Neuronal stem cell (in vitro differentiated cells): Measurements from ENCODE around the gene RHOC.
A peak's percentile ranks its signal among the peaks of the same experiment; 100 is the strongest.

Experiments
- DNase-seq: peaks from one replicate; pipeline ENCODE4 v3.0.0-alpha.2; 2013; ENCODE audit warnings: low spot score
- H2AFZ ChIP-seq: one replicate; pipeline ENCODE4 v1.6.1; 2013; ENCODE audit warnings: mild to moderate bottlenecking, low read length, inconsistent platforms
- H2AK5ac ChIP-seq: 2 replicates; pipeline ENCODE4 v1.6.1; 2013; ENCODE audit warnings: low read depth, mild to moderate bottlenecking, inconsistent platforms, low read length, moderate library complexity, mixed read lengths
- H2BK120ac ChIP-seq: 2 replicates; pipeline ENCODE4 v1.6.1; 2013; ENCODE audit warnings: low read depth, mild to moderate bottlenecking, inconsistent platforms, low read length, moderate library complexity, mixed read lengths
- H2BK12ac ChIP-seq: one replicate; pipeline ENCODE4 v1.6.1; 2013; ENCODE audit warnings: low read length, inconsistent platforms
- H2BK15ac ChIP-seq: 2 replicates; pipeline ENCODE4 v1.6.1; 2013; ENCODE audit warnings: mild to moderate bottlenecking, low read length, inconsistent platforms, mixed read lengths
- H2BK5ac ChIP-seq: one replicate; pipeline ENCODE4 v1.6.1; 2013; ENCODE audit warnings: inconsistent platforms, mild to moderate bottlenecking, low read length, moderate library complexity
- H3K14ac ChIP-seq: one replicate; pipeline ENCODE4 v1.6.1; 2013; ENCODE audit warnings: low read length, inconsistent platforms
- H3K18ac ChIP-seq: 2 replicates; pipeline ENCODE4 v1.6.1; 2013; ENCODE audit warnings: low read length, inconsistent platforms
- H3K23ac ChIP-seq: 2 replicates; pipeline ENCODE4 v1.6.1; 2013; ENCODE audit warnings: low read depth, mild to moderate bottlenecking, mixed read lengths, low read length, inconsistent platforms; ENCODE audit not compliant: poor library complexity
- H3K27ac ChIP-seq: replicated peaks from 3 replicates; pipeline ENCODE4 v1.5.1; 2013; ENCODE audit warnings: low read length, inconsistent platforms
- H3K27me3 ChIP-seq, 3 experiments: 2 replicates each; pipeline ENCODE4 v1.6.1; 2013; ENCODE audit warnings: low read length in 3 of 3, mild to moderate bottlenecking in 2 of 3, inconsistent platforms in 1 of 3, low read depth in 1 of 3, mixed read lengths in 1 of 3, moderate library complexity in 1 of 3; ENCODE audit not compliant: control insufficient read depth in 3 of 3, insufficient read depth in 3 of 3
- H3K36me3 ChIP-seq, 2 donors: replicated peaks in 1 of 2; 2 replicates each; pipeline ENCODE4 v1.6.1; 2013; ENCODE audit warnings: low read length in 2 of 2; ENCODE audit not compliant: control insufficient read depth in 2 of 2, insufficient read depth in 2 of 2
- H3K4ac ChIP-seq: 2 replicates; pipeline ENCODE4 v1.6.1; 2013; ENCODE audit warnings: inconsistent platforms, mild to moderate bottlenecking, low read length, moderate library complexity
- H3K4me1 ChIP-seq, 2 donors: 1 replicate in 1 of 2; 2 replicates in 1 of 2; pipeline ENCODE4 v1.6.1; 2013; ENCODE audit warnings: low read length in 2 of 2, low read depth in 1 of 2; ENCODE audit not compliant: control insufficient read depth in 2 of 2, insufficient read depth in 1 of 2
- H3K4me2 ChIP-seq: one replicate; pipeline ENCODE4 v1.6.1; 2013; ENCODE audit warnings: mild to moderate bottlenecking, low read length, inconsistent platforms; ENCODE audit not compliant: insufficient read depth, poor library complexity, severe bottlenecking
- H3K4me3 ChIP-seq, 2 donors: 2 replicates each; pipeline ENCODE4 v1.5.1; 2013; ENCODE audit warnings: low read length in 2 of 2, mild to moderate bottlenecking in 2 of 2, inconsistent platforms in 1 of 2, moderate library complexity in 1 of 2
- H3K79me1 ChIP-seq: one replicate; pipeline ENCODE4 v1.6.1; 2013; ENCODE audit warnings: low read depth, mild to moderate bottlenecking, inconsistent platforms, low read length, moderate library complexity
- H3K9ac ChIP-seq: one replicate; pipeline ENCODE4 v1.6.1; 2013; ENCODE audit warnings: mild to moderate bottlenecking, low read depth, low read length, inconsistent platforms; ENCODE audit not compliant: poor library complexity
- H3K9me3 ChIP-seq, 2 donors: replicated peaks in 1 of 2; 2 replicates each; pipeline versions ENCODE3 to v1.6.1; 2013; ENCODE audit warnings: low read length in 2 of 2, mild to moderate bottlenecking in 2 of 2, inconsistent platforms in 1 of 2, low read depth in 1 of 2, mixed read lengths in 1 of 2, moderate library complexity in 1 of 2; ENCODE audit not compliant: control insufficient read depth in 2 of 2, insufficient read depth in 1 of 2
- H4K8ac ChIP-seq: one replicate; pipeline ENCODE4 v1.6.1; 2013; ENCODE audit warnings: low read depth, mild to moderate bottlenecking, inconsistent platforms, low read length, moderate library complexity
- H4K91ac ChIP-seq: one replicate; pipeline ENCODE4 v1.6.1; 2013; ENCODE audit warnings: low read length, low read depth, mild to moderate bottlenecking, inconsistent platforms; ENCODE audit not compliant: poor library complexity
- WGBS, 2 donors: extraction: QIAGEN DNeasy Blood & Tissue Kit; methylation state at CpG; one replicate each; pipeline ENCODE4 v1.1.7; 2013; ENCODE audit warnings: missing lambda C conversion rate in 2 of 2, mixed read lengths in 1 of 2; ENCODE audit not compliant: insufficient read length in 2 of 2, insufficient replicate concordance in 1 of 2; ENCODE audit errors: extremely low coverage in 2 of 2; 5-methylcytosine and 5-hydroxymethylcytosine counted together

RHOC gene

DNA sequence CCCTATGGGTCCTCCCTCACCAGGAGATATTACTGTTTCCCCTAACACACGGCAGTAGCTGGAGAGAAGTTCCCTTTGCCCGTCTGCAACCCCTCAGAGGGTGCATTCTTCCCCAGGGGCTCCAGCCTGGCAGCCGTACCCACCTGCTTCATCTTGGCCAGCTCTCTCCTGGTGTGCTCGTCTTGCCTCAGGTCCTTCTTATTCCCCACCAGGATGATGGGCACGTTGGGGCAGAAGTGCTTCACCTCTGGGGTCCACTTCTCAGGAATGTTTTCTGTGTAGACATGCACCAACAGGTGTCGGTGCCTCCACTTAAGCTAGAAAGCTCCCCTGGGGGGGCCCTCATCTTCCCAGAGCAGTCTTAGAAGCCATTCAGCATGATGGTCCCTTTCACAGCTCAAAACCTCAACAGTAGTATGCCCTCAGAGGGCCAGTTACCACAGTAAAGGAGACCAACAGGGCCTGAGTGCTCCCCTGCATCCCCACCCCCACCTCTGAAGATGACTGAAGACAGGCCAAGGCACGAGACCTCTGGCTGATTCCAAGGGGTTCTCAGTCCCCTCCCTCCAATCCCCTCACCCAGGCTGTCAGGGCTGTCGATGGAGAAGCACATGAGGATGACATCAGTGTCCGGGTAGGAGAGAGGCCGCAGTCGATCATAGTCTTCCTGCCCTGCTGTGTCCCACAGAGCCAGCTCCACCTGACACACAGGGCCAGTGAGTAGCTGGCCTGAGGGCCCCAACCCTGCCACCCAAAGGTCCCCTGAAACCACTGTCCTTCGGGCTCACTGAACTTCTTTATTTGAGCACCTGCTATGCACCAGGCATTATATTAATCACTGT is 4.3 kb downstream of the RHOC start:
- no peak for DNase-seq
- Histone ChIP-seq H3K27ac (no peak overlapping the region), H3K9ac (no peak overlapping the region)

GRCh38 chr1:112702067-112702395 is 4.9 kb downstream of the RHOC start:
- no CpG with 5 or more reads among the region's 3 CpGs for WGBS, 2 donors
- Histone ChIP-seq H2BK120ac (no peak overlapping the region), H4K8ac (no peak overlapping the region), H2AK5ac (no peak overlapping the region), H3K9me3 (no peaks in the 10 kb centered on the region), H3K4ac (no peak overlapping the region), H4K91ac (no peak overlapping the region), H3K18ac (no peak overlapping the region), H3K79me1 (peaks cover 4% of the 10 kb centered on the region), H2BK12ac (no peak overlapping the region), H2BK15ac (no peak overlapping the region), H3K4me1 (peaks cover 24 to 33% of the 10 kb centered on the region in 2 donors), H2AFZ (no peak overlapping the region), H3K9ac (no peak overlapping the region), H3K14ac (no peak overlapping the region), H3K27ac (no peak overlapping the region), H3K23ac (no peak overlapping the region), H3K36me3 (peaks cover 32 to 71% of the 10 kb centered on the region in 2 donors), H3K4me3 (no peak overlapping the region), H2BK5ac (no peak overlapping the region), H3K4me2 (no peak overlapping the region), H3K27me3 (no peaks in the 10 kb centered on the region)
- no peak for DNase-seq

More for the DNA sequence above, 4.3 kb downstream of the RHOC start:
- Histone ChIP-seq H3K36me3 (peaks cover 31 to 65% of the 10 kb centered on the region in 2 donors), H2AFZ (no peak overlapping the region), H3K4me1 (peaks cover 26 to 33% of the 10 kb centered on the region in 2 donors), H3K4me3 (no peak overlapping the region), H3K9me3 (no peaks in the 10 kb centered on the region), H3K27me3 (peaks cover 0 to 1% (median 0%) of the 10 kb centered on the region in 3 experiments), H3K79me1 (peaks cover 4% of the 10 kb centered on the region), H3K4me2 (no peak overlapping the region), H3K14ac (no peak overlapping the region), H4K8ac (no peak overlapping the region), H2AK5ac (no peak overlapping the region), H2BK15ac (no peak overlapping the region), H2BK120ac (no peak overlapping the region), H3K18ac (no peak overlapping the region), H4K91ac (no peak overlapping the region), H2BK5ac (no peak overlapping the region), H2BK12ac (no peak overlapping the region), H3K23ac (no peak overlapping the region), H3K4ac (no peak overlapping the region)
- WGBS, 2 donors: no CpG with 5 or more reads among the region's 12 CpGs

DNA sequence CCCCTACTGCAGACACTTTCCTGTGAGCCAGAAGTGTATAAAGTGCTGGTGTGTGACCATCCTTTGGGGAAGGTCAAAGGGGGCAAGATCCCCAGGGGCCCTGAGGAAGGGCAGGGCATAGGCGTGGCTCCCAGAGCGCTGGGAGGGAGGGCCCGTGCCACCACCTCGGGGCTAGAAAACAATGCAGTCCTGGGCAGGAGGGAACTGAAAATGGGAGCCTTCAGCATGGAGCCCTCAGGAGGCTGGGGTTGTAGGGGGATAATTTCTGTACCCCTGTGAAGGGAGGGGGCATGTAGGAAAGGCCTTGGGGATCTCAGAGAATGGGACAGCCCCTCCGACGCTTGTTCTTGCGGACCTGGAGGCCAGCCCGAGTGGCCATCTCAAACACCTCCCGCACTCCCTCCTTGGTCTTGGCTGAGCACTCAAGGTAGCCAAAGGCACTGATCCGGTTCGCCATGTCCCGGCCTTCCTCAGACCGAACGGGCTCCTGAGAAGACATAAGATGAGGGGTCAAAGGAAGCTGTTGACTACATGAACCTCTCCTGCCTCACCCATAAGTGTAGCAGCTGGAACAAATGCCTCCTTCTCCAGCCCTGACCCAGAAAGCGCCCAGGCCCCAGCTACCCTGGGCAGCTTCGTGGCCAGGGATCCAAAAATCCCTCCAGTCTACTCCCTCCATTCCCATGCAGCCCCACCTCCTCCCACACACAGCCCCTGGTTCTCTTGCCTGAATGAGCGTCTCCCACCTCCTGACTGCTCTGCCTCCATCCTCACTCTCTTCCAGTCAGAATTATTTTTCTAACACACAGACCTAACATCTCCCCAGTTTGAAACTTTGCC is 5.5 kb downstream of the RHOC start:
- no peak overlapping the region for H3K27ac ChIP-seq
- H3K79me1 ChIP-seq: peaks cover 4% of the 10 kb centered on the region
- H3K36me3 ChIP-seq: peaks cover 37 to 77% of the 10 kb centered on the region in 2 donors
- H3K4me3 ChIP-seq: no peak overlapping the region
- H2BK12ac ChIP-seq: no peak overlapping the region
- no CpG with 5 or more reads among the region's 17 CpGs for WGBS, 2 donors
- no peak overlapping the region for H2AK5ac ChIP-seq
- no peak for DNase-seq
- H3K4me1 ChIP-seq: peaks cover 24 to 33% of the 10 kb centered on the region in 2 donors
- H2BK15ac ChIP-seq: no peak overlapping the region
- H4K8ac ChIP-seq: no peak overlapping the region
- H2BK5ac ChIP-seq: no peak overlapping the region
- H3K18ac ChIP-seq: no peak overlapping the region
- H3K9me3 ChIP-seq: no peaks in the 10 kb centered on the region
- no peak overlapping the region for H3K14ac ChIP-seq
- no peak overlapping the region for H2BK120ac ChIP-seq
- H3K23ac ChIP-seq: peak overlapping the region; percentile 31
- no peak overlapping the region for H2AFZ ChIP-seq
- no peak overlapping the region for H3K4ac ChIP-seq
- H3K9ac ChIP-seq: peak overlapping the region; percentile 24
- no peak overlapping the region for H3K4me2 ChIP-seq
- H3K27me3 ChIP-seq: no peaks in the 10 kb centered on the region
- no peak overlapping the region for H4K91ac ChIP-seq
